ENCODE results near the gene EPN2. TPM values are rescaled to one million over a fixed set of nuclear protein-coding genes. Genes with fewer than 3 reads are reported as not detected.

The EPN2 gene
- total RNA-seq, 4 donors from 2014 or later = 92.7 to 141 (median 119) TPM

DNA sequence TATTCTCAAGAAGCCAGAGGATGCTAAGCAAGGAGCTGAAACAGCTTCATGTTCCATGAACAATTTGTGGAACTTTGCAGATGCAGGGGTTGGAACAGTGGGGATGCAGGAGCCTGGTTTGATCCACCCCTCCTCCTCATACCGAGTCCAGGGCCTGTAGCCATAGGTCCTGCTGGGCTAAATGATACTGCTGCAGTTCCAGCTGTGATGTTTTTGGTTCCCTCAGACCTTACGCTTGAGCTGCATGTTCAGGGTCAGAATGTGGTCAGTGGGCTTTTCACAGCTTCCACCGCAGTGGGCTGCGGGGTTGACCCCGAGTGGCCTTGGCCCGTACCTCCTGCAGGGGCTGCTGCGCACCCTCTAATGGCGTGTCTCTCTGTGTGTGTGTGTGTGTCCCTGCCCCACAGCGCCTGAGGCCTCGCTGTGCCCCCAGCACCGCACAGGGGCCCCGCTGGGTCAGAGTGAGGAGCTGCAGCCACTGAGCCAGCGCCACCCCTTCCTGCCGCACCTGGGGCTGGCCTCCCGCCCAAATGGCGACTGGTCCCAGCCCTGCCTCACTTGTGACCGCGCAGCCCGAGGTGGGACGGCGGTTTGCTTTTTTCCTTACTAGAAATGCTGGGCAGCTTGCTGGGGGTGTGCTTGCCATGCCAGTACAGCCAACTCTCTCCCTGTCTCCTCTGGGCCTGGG, 48.2 kb downstream of the EPN2 start:
- 79 to 84% methylated on average over 12 to 18 of the region's 21 CpGs for WGBS, 2 donors
- no peak for DNase-seq (ENCODE audit: low spot score in 2 of 2)

DNA sequence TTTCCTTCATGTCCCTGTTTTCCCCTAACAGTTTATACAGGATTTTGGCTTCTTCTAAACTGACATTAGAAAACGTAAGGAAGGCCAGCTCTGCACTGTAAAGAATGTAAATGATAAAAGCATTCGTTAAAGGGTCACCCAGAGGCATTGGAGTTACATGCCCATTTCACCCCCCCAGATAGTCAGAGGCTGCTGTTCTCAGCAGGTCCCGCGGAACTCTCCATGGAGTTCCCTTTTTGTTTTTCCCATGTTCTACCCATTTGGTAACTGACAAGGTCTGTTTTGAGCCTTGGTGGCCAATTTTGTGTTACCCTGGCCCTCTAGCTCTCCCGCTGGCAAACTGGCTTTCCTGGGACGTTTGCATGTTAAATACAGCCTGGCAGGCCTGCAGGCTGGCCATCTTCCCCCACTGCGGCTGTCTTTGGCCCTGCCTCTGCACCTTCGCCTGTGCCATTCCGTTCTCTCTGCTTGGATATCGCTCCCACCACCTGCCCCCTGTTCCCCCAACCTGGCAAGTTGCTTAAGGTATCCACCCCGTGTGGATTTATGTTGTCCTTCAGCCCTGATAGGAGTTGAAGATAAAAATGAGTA, 49.7 kb downstream of the EPN2 start:
- H3K27me3 ChIP-seq = no peaks in the 10 kb centered on the region
- no peak overlapping the region for H3K27ac ChIP-seq
- H3K36me3 ChIP-seq = peaks cover 0 to 18% (median 0%) of the 10 kb centered on the region in 3 donors
- TF ChIP-seq EP300 (IDR thresholded peaks at IDR 0.05) = no peak
- no peak for TF ChIP-seq POLR2A (IDR thresholded peaks at IDR 0.05)
- TF ChIP-seq, protein P1, sequence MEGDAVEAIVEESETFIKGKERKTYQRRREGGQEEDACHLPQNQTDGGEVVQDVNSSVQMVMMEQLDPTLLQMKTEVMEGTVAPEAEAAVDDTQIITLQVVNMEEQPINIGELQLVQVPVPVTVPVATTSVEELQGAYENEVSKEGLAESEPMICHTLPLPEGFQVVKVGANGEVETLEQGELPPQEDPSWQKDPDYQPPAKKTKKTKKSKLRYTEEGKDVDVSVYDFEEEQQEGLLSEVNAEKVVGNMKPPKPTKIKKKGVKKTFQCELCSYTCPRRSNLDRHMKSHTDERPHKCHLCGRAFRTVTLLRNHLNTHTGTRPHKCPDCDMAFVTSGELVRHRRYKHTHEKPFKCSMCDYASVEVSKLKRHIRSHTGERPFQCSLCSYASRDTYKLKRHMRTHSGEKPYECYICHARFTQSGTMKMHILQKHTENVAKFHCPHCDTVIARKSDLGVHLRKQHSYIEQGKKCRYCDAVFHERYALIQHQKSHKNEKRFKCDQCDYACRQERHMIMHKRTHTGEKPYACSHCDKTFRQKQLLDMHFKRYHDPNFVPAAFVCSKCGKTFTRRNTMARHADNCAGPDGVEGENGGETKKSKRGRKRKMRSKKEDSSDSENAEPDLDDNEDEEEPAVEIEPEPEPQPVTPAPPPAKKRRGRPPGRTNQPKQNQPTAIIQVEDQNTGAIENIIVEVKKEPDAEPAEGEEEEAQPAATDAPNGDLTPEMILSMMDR (IDR thresholded peaks at IDR 0.05) = no peak
- peaks cover 0 to 78% (median 20%) of the 10 kb centered on the region in 4 donors for H3K4me1 ChIP-seq
- H3K9me3 ChIP-seq = no peaks in the 10 kb centered on the region
- no peak overlapping the region for H3K4me3 ChIP-seq
- DNase-seq (ENCODE audit: low spot score in 2 of 2) = no peak
- WGBS, 2 donors = 62 to 69% methylated on average over 11 of the region's 11 CpGs

More for the DNA sequence above, 48.2 kb downstream of the EPN2 start:
- no peaks in the 10 kb centered on the region for H3K9me3 ChIP-seq
- no peak overlapping the region for H3K27ac ChIP-seq
- H3K27me3 ChIP-seq = no peaks in the 10 kb centered on the region
- H3K4me1 ChIP-seq = peaks cover 0 to 81% (median 21%) of the 10 kb centered on the region in 4 donors
- H3K4me3 ChIP-seq = no peak overlapping the region
- TF ChIP-seq POLR2A (IDR thresholded peaks at IDR 0.05) (no peak), EP300 (IDR thresholded peaks at IDR 0.05) (no peak)
- TF ChIP-seq, protein P1 (IDR thresholded peaks at IDR 0.05) = no peak
- peaks cover 0 to 18% (median 0%) of the 10 kb centered on the region in 3 donors for H3K36me3 ChIP-seq

DNA sequence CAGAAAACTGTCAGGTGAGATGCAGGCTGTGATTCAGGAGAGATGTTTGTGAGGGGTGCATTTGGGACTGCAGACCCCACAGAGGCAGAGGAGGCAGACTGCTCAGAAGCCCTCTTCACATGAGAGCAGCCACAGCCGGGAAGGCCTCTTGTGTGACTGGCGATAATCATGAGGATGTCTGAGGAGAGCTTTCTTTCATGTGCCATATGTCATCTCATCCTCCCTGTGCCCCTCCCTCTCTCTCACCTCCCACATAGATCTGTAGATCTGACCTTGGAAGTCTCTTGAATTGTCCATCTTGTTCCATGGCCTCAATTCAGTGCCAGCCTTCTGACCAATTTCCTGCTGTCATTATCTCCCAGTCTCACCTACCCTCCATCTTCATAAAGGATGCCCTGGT, 50.5 kb downstream of the EPN2 start:
- Histone ChIP-seq H3K9me3 (no peaks in the 10 kb centered on the region), H3K4me3 (no peak overlapping the region), H3K27me3 (no peaks in the 10 kb centered on the region), H3K36me3 (peaks cover 0 to 16% (median 0%) of the 10 kb centered on the region in 3 donors), H3K4me1 (peaks cover 0 to 78% (median 20%) of the 10 kb centered on the region in 4 donors), H3K27ac (no peak overlapping the region)
- TF ChIP-seq, protein P1 (IDR thresholded peaks at IDR 0.05) = no peak
- TF ChIP-seq EP300 (IDR thresholded peaks at IDR 0.05) (no peak), POLR2A (IDR thresholded peaks at IDR 0.05) (no peak)
- WGBS, 2 donors = 65 to 83% methylated on average over 2 of the region's 2 CpGs
- DNase-seq (ENCODE audit: low spot score in 2 of 2) = no peak

DNA sequence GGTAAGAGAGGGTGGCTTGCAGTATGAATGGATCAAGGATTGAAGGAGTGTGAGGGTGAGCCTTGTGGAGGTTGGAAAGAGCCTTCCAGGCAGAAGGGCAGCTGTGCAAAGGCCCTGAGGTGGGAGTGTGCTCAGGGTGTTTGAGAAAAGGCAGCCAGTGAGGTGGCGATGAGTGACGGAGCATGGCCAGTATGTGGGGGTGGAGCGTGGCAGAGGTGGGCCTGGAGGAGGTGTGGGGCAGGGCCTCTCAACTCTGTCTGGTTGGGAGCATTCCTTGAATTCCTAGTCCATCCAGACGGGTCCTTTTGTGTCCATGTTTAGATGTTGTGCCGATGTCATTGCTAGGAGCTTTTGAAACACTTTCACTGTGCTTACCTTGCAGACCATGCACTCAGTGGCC, 51.3 kb downstream of the EPN2 start:
- H3K4me3 ChIP-seq = no peak overlapping the region
- H3K4me1 ChIP-seq = peaks cover 0 to 75% (median 19%) of the 10 kb centered on the region in 4 donors
- peaks cover 0 to 8% (median 0%) of the 10 kb centered on the region in 3 donors for H3K36me3 ChIP-seq
- no peaks in the 10 kb centered on the region for H3K9me3 ChIP-seq
- H3K27ac ChIP-seq = no peak overlapping the region
- WGBS, 2 donors = 57 to 76% methylated on average over 5 of the region's 5 CpGs
- TF ChIP-seq, protein P1 (IDR thresholded peaks at IDR 0.05) = no peak
- no peak for DNase-seq (ENCODE audit: low spot score in 2 of 2)
- H3K27me3 ChIP-seq = no peaks in the 10 kb centered on the region

DNA sequence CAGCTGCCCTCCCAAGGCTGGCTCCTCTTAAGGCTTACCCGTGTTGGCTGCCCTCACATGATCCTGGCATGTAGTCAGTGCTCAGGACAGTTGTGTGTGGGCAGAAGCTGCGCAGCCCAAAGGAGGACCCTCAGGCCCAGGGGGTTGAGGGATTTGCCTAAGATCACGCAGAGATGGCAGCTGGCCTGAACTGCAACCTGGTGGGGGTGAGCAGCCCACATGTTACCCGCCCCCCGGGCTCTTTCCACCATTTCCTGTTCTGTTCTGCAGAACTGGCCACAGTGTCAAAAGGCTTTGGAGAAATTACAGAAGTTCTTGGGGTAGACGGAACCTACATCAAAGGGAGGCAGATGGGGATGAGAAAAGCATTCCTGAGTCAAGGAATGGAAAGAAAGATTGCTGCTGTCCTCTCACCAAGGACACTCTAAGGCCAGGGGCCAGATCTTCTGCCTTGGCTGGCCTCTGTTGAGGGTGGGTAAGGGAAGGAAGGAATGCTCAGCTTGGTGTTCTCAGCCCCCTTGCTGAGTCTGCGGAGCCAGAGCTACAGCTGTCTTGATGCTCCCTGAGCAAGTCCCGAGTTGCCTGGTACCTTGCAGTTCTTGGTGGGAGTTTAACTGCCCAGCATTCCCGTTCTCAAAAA, 53.0 kb downstream of the EPN2 start:
- no peaks in the 10 kb centered on the region for H3K36me3 ChIP-seq
- 49 to 57% methylated on average over 9 of the region's 9 CpGs for WGBS, 2 donors
- no peaks in the 10 kb centered on the region for H3K9me3 ChIP-seq
- H3K27ac ChIP-seq = peak overlapping the region in 2 of 4 donors; percentile 24 to 34
- TF ChIP-seq, protein P1 (IDR thresholded peaks at IDR 0.05) = no peak
- no peak for TF ChIP-seq EP300 (IDR thresholded peaks at IDR 0.05)
- no peak for TF ChIP-seq POLR2A (IDR thresholded peaks at IDR 0.05)
- DNase-seq (ENCODE audit: low spot score in 2 of 2) = no peak
- no peaks in the 10 kb centered on the region for H3K27me3 ChIP-seq
- H3K4me3 ChIP-seq = no peak overlapping the region
- H3K4me1 ChIP-seq = peaks cover 0 to 62% (median 13%) of the 10 kb centered on the region in 4 donors

Measured in tibial nerve (tissue), 4 donors.